ENCODE results near the gene THSD7B. TPM values are rescaled to one million over a fixed set of nuclear protein-coding genes. Genes with fewer than 3 reads are reported as not detected.

Gene THSD7B
- total RNA-seq, 4 donors from 2014 or later = 0.27 TPM; not detected in 3

DNA sequence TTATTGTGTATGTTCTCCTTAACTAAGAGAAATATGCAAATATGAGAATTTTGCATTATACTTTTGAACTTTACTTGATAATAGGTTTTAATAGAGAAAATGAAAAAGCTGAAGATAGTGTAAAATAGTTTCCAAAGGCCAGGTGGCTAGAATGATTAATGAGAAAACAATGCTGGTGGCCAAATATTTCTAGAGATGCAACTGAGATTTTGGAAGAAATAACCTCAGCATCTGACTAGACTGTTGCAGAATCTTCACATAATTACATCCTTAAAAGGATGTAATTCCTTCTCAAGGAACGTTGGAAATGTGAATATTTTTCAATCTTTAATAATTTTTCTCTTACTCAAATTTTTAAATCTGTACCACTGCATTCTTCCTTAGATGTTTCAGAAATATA, 434.4 kb downstream of the THSD7B start:
- intact Hi-C loops (cut with DNase I; ENCODE audit: low total_unique reads) = no loop called here
- DNase-seq = no peak
- Histone ChIP-seq H3K27me3 (no peaks in the 10 kb centered on the region), H3K9me3 (no peaks in the 10 kb centered on the region), H3K36me3 (no peaks in the 10 kb centered on the region), H3K4me1 (no peaks in the 10 kb centered on the region), H3K4me3 (no peak overlapping the region), H3K27ac (no peak overlapping the region)
- TF ChIP-seq, protein P1, sequence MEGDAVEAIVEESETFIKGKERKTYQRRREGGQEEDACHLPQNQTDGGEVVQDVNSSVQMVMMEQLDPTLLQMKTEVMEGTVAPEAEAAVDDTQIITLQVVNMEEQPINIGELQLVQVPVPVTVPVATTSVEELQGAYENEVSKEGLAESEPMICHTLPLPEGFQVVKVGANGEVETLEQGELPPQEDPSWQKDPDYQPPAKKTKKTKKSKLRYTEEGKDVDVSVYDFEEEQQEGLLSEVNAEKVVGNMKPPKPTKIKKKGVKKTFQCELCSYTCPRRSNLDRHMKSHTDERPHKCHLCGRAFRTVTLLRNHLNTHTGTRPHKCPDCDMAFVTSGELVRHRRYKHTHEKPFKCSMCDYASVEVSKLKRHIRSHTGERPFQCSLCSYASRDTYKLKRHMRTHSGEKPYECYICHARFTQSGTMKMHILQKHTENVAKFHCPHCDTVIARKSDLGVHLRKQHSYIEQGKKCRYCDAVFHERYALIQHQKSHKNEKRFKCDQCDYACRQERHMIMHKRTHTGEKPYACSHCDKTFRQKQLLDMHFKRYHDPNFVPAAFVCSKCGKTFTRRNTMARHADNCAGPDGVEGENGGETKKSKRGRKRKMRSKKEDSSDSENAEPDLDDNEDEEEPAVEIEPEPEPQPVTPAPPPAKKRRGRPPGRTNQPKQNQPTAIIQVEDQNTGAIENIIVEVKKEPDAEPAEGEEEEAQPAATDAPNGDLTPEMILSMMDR (IDR thresholded peaks at IDR 0.05) = no peak
- no peak for TF ChIP-seq POLR2AphosphoS5 (IDR thresholded peaks at IDR 0.05)
- TF ChIP-seq POLR2A (IDR thresholded peaks at IDR 0.05) = no peak
- TF ChIP-seq EP300 (IDR thresholded peaks at IDR 0.05; ENCODE audit: low read depth) = no peak
- in situ Hi-C loops (cut with MboI; ENCODE audit: low pct_ligation_motif_present in 1 of 4, low pct_unique_long_range_greater_than_20kb in 1 of 4, low sequenced_read_pairs in 3 of 4) = no loop called here
- WGBS, 2 donors (ENCODE audit: low coverage in 1 of 2) = 60 to 77% methylated on average over 1 of the region's 1 CpG

GRCh38 chr2:137202318-137202717, 437.0 kb downstream of the THSD7B start:
- Histone ChIP-seq H3K4me1 (no peaks in the 10 kb centered on the region), H3K36me3 (no peaks in the 10 kb centered on the region), H3K27me3 (no peaks in the 10 kb centered on the region), H3K4me3 (no peak overlapping the region), H3K27ac (no peak overlapping the region), H3K9me3 (no peaks in the 10 kb centered on the region)
- intact Hi-C loops (cut with DNase I; ENCODE audit: low total_unique reads) (no loop called here), in situ Hi-C loops (cut with MboI; ENCODE audit: low pct_ligation_motif_present in 1 of 4, low pct_unique_long_range_greater_than_20kb in 1 of 4, low sequenced_read_pairs in 3 of 4) (no loop called here)
- WGBS, 2 donors (ENCODE audit: low coverage in 1 of 2) = 47 to 63% methylated on average over 3 to 4 of the region's 4 CpGs
- no peak for DNase-seq
- TF ChIP-seq EP300 (IDR thresholded peaks at IDR 0.05; ENCODE audit: low read depth) = no peak

DNA sequence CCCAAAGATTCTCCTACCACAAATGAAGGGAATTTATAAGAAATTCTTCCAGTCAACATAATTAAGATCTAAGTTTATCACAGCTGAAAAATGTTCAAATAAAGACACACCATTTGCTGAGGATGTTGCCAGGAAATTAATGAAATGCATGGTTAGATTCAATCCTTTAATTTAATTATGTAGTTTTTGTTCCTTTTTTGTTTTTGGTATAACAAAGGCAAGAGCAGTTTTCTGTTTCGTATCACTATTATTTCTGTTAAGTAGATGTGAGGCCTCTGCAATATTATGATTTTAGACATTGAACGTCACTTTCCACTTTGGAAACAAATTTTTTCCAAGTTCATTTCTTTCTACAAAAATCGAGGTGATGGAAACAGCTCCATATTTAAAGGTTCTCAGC, 440.0 kb downstream of the THSD7B start:
- TF ChIP-seq, protein P1 (IDR thresholded peaks at IDR 0.05) = no peak
- TF ChIP-seq POLR2A (IDR thresholded peaks at IDR 0.05) = no peak
- DNase-seq = no peak
- H3K27me3 ChIP-seq = no peaks in the 10 kb centered on the region
- WGBS, 2 donors (ENCODE audit: low coverage in 1 of 2) = 63 to 68% methylated on average over 2 to 3 of the region's 3 CpGs
- H3K9me3 ChIP-seq = no peaks in the 10 kb centered on the region
- no peaks in the 10 kb centered on the region for H3K36me3 ChIP-seq
- H3K4me1 ChIP-seq = no peaks in the 10 kb centered on the region
- H3K4me3 ChIP-seq = no peak overlapping the region
- in situ Hi-C loops (cut with MboI; ENCODE audit: low pct_ligation_motif_present in 1 of 4, low pct_unique_long_range_greater_than_20kb in 1 of 4, low sequenced_read_pairs in 3 of 4) = no loop called here
- H3K27ac ChIP-seq = no peak overlapping the region
- intact Hi-C loops (cut with DNase I; ENCODE audit: low total_unique reads) = no loop called here

DNA sequence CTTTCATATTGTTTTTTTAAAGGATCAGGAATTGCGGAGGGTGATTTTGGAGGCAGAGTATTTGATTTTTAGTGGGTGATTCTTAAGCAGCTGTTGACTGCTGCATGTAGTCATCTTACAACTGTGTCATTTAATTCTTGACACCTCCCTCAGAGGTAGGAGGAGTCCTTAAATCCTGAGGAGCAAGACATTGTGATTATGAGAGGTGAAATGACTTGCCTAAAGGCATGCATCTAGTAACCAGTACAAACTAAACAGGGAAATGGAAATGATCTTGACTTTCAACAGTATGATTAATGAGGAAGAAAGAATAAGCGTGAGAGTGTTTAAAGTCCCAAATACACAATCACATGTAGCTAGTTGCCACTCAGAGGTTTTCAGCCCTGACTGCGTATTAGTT, 440.7 kb downstream of the THSD7B start:
- no peak overlapping the region for H3K27ac ChIP-seq
- 80 to 82% methylated on average over 1 to 3 of the region's 3 CpGs for WGBS, 2 donors (ENCODE audit: low coverage in 1 of 2)
- in situ Hi-C loops (cut with MboI; ENCODE audit: low pct_ligation_motif_present in 1 of 4, low pct_unique_long_range_greater_than_20kb in 1 of 4, low sequenced_read_pairs in 3 of 4) = no loop called here

DNA sequence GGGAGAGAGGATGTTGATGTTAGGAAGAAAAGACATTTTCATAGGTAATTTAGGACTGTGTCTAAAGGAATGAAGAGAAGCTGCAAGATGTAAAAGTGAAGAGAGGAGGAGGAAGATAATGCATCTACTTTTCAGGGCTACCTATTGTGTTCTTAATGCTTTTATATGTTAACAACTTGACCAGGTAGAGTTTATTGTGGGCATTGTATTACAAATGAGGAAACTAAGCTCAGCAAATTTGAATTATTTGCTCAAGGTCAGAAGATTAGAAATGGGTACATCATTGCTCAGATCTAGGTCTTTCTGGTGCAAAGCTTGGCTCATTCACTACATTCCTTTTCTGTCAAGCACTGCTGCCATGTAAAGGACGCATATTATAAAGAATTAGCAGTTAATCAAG, 441.7 kb downstream of the THSD7B start:
- H3K27me3 ChIP-seq = no peaks in the 10 kb centered on the region
- no peak for TF ChIP-seq POLR2AphosphoS5 (IDR thresholded peaks at IDR 0.05)
- TF ChIP-seq, protein P1 (IDR thresholded peaks at IDR 0.05) = no peak
- TF ChIP-seq POLR2A (IDR thresholded peaks at IDR 0.05) = no peak
- no peak for TF ChIP-seq EP300 (IDR thresholded peaks at IDR 0.05; ENCODE audit: low read depth)
- no peak for DNase-seq
- WGBS, 2 donors (ENCODE audit: low coverage in 1 of 2) = 70 to 75% methylated on average over 1 of the region's 1 CpG
- H3K4me3 ChIP-seq = no peak overlapping the region
- intact Hi-C loops (cut with DNase I; ENCODE audit: low total_unique reads) (no loop called here), in situ Hi-C loops (cut with MboI; ENCODE audit: low pct_ligation_motif_present in 1 of 4, low pct_unique_long_range_greater_than_20kb in 1 of 4, low sequenced_read_pairs in 3 of 4) (no loop called here)
- H3K27ac ChIP-seq = no peak overlapping the region
- H3K4me1 ChIP-seq = no peaks in the 10 kb centered on the region
- no peaks in the 10 kb centered on the region for H3K9me3 ChIP-seq
- no peaks in the 10 kb centered on the region for H3K36me3 ChIP-seq

More for the DNA sequence above, 440.7 kb downstream of the THSD7B start:
- H3K36me3 ChIP-seq = no peaks in the 10 kb centered on the region
- no peaks in the 10 kb centered on the region for H3K27me3 ChIP-seq
- no peak overlapping the region for H3K4me3 ChIP-seq
- no peaks in the 10 kb centered on the region for H3K9me3 ChIP-seq
- H3K4me1 ChIP-seq = no peaks in the 10 kb centered on the region
- intact Hi-C loops (cut with DNase I; ENCODE audit: low total_unique reads) = no loop called here
- no peak for TF ChIP-seq POLR2AphosphoS5 (IDR thresholded peaks at IDR 0.05)
- TF ChIP-seq, protein P1 (IDR thresholded peaks at IDR 0.05) = no peak
- no peak for TF ChIP-seq EP300 (IDR thresholded peaks at IDR 0.05; ENCODE audit: low read depth)
- no peak for DNase-seq
